Progenitor cell of endocrine pancreas (in vitro differentiated cells): ENCODE data around the gene MMRN2. TPM values are rescaled to one million over a fixed set of nuclear protein-coding genes. Genes with fewer than 3 reads are reported as not detected.

Source experiments
- DNase-seq: peaks from one replicate; pipeline ENCODE4 v3.0.0; 2021; ENCODE audit warnings: low spot score; ENCODE audit not compliant: unreplicated experiment
- H3K27ac Mint-ChIP-seq: 2 replicates; pipeline ENCODE4 v1.8.0; 2021; ENCODE audit warnings: mild to moderate bottlenecking, moderate library complexity, mixed read lengths
- H3K27me3 Mint-ChIP-seq: 2 replicates; pipeline ENCODE4 v1.8.0; 2021; ENCODE audit warnings: mixed read lengths
- H3K36me3 Mint-ChIP-seq: 2 replicates; pipeline ENCODE4 v1.8.0; 2022; ENCODE audit warnings: mixed read lengths; ENCODE audit not compliant: insufficient read depth
- H3K4me1 Mint-ChIP-seq: 2 replicates; pipeline ENCODE4 v1.8.0; 2021; ENCODE audit warnings: low read depth, mixed read lengths
- H3K4me3 Mint-ChIP-seq: 2 replicates; pipeline ENCODE4 v1.8.0; 2021; ENCODE audit warnings: low read depth, mild to moderate bottlenecking, moderate library complexity, mixed read lengths
- H3K9me3 Mint-ChIP-seq: 2 replicates; pipeline ENCODE4 v1.8.0; 2021; ENCODE audit warnings: low read depth, mixed read lengths
- CTCF ChIP-seq: fragments of 200-600 bp; sonication (generic); IDR thresholded peaks from one replicate; pipeline ENCODE4 v1.5.0; 2021; ENCODE audit warnings: antibody characterized with exemption, mild to moderate bottlenecking; ENCODE audit not compliant: unreplicated experiment
- total RNA-seq: library from RNA; stranded (reverse); gene quantifications from 2 replicates; pipeline ENCODE4 v1.2.1, GENCODE V29; 2021

Gene MMRN2
- total RNA-seq, 1 donor from 2014 or later: 1.5 TPM

- no peak for DNase-seq
- Mint-ChIP-seq H3K27me3 (peaks cover 27% of the 10 kb centered on the region), H3K27ac (no peak overlapping the region), H3K9me3 (no peaks in the 10 kb centered on the region), H3K4me3 (no peak overlapping the region), H3K36me3 (no peaks in the 10 kb centered on the region), H3K4me1 (peaks cover 13% of the 10 kb centered on the region)
- TF ChIP-seq CTCF: no peak
These were observed 19.1 kb upstream of the MMRN2 start for GRCh38 chr10:86976362-86977056.

DNA sequence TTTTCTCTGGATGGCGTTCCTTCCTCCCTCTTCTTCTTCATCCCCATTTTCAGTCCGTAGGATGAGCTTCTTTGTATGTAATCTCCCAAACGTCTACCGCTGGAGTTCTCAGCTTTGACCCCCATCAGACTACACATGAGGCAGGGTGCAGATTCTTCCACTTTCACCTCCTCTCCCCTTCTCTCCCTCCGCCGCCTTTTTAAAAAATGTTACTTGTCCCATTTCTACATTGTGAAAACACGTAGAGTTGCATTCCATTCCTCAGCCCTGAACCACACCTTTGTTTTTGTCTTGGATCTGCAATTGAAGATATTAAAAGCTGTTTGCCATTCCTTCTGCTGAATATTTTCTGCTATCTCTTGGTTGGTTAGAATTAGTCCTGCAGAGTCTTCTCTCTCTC is 17.1 kb upstream of the MMRN2 start:
- Mint-ChIP-seq H3K27ac (peak overlapping the region; percentile 33), H3K4me1 (peaks cover 17% of the 10 kb centered on the region), H3K36me3 (no peaks in the 10 kb centered on the region), H3K9me3 (no peaks in the 10 kb centered on the region), H3K4me3 (no peak overlapping the region), H3K27me3 (peaks cover 32% of the 10 kb centered on the region)
- no peak for DNase-seq
- no peak for TF ChIP-seq CTCF

DNA sequence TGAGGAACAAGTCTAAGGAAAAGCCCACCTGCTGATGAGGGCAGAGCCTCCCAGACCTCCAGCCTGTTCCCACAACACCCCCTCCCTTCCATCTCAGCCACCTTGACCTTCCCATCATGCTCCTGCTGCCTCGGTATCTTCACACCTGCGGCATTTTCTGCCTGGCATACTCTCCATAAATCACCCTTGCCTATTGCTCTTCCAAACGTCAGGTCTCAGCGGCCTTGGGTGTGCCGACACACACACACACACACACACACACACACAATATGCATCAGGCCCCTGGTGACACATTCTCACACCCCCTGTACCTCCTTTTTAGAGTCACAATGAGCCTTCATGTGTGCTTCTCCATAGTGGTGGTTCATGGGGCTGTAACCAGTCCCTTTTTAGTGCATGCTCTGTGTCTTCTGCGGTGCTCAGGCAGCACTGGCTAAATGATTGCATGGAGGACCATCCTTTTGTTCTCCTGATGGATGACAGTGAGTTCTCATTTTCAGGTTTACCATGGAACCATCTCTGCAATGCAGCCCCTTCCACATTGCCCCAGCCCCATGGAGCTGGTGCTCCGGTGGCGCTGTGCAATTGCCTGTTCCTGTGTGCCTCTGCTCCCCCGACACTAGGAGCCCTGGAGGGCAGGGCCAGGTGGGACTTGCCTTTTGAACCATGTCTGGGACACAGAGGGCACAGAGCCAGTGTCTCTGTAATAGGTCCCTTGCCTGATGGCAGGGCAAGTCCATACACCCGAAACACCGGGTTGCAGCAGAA is 15.4 kb upstream of the MMRN2 start:
- no peak for DNase-seq
- H3K9me3 Mint-ChIP-seq: no peaks in the 10 kb centered on the region
- H3K4me1 Mint-ChIP-seq: peaks cover 17% of the 10 kb centered on the region
- H3K27me3 Mint-ChIP-seq: peaks cover 34% of the 10 kb centered on the region
- peak overlapping the region; percentile 12 for H3K4me3 Mint-ChIP-seq
- H3K27ac Mint-ChIP-seq: no peak overlapping the region
- TF ChIP-seq CTCF: no peak
- H3K36me3 Mint-ChIP-seq: no peaks in the 10 kb centered on the region

DNA sequence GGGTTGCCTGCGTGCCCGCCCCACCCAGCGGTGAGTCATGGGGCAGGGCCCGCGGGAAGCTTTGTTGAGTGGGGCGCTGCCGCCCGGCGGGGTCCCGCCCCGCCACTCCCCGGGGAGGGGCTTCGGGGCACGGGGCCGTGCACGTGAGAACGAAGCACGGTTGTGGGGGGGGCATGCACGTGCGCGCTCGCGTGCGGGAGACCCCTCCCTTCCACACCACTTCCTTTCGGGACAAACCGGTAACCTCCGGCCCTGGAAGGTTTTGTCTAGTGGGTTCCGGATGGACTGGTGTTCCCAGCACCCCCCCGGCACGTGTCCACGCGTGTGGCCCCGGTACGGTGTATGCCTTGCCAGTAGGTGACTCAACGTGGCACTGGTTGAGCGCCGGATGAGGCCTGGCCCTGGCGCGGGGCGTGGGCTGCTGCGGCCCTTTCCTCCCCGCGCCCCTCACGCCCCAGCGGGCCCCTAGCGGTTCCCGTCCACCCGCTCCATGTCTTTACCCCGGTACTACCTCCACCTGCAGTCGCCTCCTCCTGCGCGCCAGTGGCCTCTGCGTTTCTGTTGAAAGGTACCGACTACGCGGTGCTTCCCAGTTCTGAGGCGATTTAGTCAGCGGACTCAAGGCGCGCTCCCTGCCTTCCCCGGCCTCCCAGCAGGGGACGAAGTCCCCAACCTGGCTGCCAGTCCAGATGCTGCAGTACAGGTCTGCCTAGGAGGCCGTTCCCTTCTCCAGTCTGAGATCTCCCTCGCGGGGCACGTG is 14.0 kb upstream of the MMRN2 start:
- Mint-ChIP-seq H3K4me1 (peaks cover 23% of the 10 kb centered on the region), H3K4me3 (peak overlapping the region; percentile 86), H3K9me3 (no peaks in the 10 kb centered on the region), H3K27ac (peak overlapping the region; percentile 98), H3K36me3 (no peaks in the 10 kb centered on the region), H3K27me3 (peaks cover 34% of the 10 kb centered on the region)
- peak; percentile 36 for TF ChIP-seq CTCF
- peak; percentile 61 for DNase-seq

GRCh38 chr10:86970982-86971231 is 13.5 kb upstream of the MMRN2 start:
- DNase-seq: no peak
- H3K4me3 Mint-ChIP-seq: peak overlapping the region; percentile 74
- peaks cover 34% of the 10 kb centered on the region for H3K27me3 Mint-ChIP-seq
- H3K4me1 Mint-ChIP-seq: peaks cover 25% of the 10 kb centered on the region
- no peak overlapping the region for H3K27ac Mint-ChIP-seq
- no peaks in the 10 kb centered on the region for H3K9me3 Mint-ChIP-seq
- TF ChIP-seq CTCF: no peak
- no peaks in the 10 kb centered on the region for H3K36me3 Mint-ChIP-seq
